Activated naive CD4-positive, alpha-beta T cell treated with anti-CD3 and anti-CD28 coated beads, Interleukin-2, amount 10 ng/mL, durations not matched to agents 7 days and 5 days (primary cell): ENCODE measurements around the gene PHLDA3.
A peak's percentile ranks its signal among the peaks of the same experiment; 100 is the strongest.
"Not testable (repeated sequence)": the region's sequence is repeated elsewhere in the genome, so short reads cannot be mapped to it uniquely, and the experiment has no call there.

ENCODE experiments used
- CTCF ChIA-PET: fragments of 350-600 bp; sonication (Branson Sonifier 250); formaldehyde crosslinking; loops from one replicate; lab custom pipeline; 2021; ENCODE audit warnings: antibody characterized with exemption; lab: Charles Lee
- DNase-seq: peaks from one replicate; pipeline ENCODE4 v3.0.0-alpha.2; 2020
- H3K27ac Mint-ChIP-seq: one replicate; pipeline ENCODE4 v1.8.0; 2021; ENCODE audit warnings: mild to moderate bottlenecking, moderate library complexity, mixed read lengths
- H3K27me3 Mint-ChIP-seq: one replicate; pipeline ENCODE4 v1.8.0; 2021; ENCODE audit warnings: mild to moderate bottlenecking, mixed read lengths
- H3K36me3 Mint-ChIP-seq: one replicate; pipeline ENCODE4 v1.8.0; 2021; ENCODE audit warnings: mixed read lengths
- H3K4me1 Mint-ChIP-seq: one replicate; pipeline ENCODE4 v1.8.0; 2021; ENCODE audit warnings: mixed read lengths
- H3K4me3 Mint-ChIP-seq: one replicate; pipeline ENCODE4 v1.8.0; 2021; ENCODE audit warnings: mild to moderate bottlenecking, moderate library complexity, mixed read lengths
- H3K9me3 Mint-ChIP-seq: one replicate; pipeline ENCODE4 v1.8.0; 2021; ENCODE audit warnings: mixed read lengths

Gene PHLDA3

GRCh38 chr1:201499795-201500669 is 31.0 kb upstream of the PHLDA3 start:
- Mint-ChIP-seq H3K4me3 (no peak overlapping the region), H3K9me3 (no peaks in the 10 kb centered on the region), H3K4me1 (peaks cover 20% of the 10 kb centered on the region), H3K27me3 (no peaks in the 10 kb centered on the region), H3K36me3 (peaks cover 13% of the 10 kb centered on the region), H3K27ac (no peak overlapping the region)
- no peak for DNase-seq
- CTCF ChIA-PET = interaction anchor here (0.6 to 12.4 kb wide), 3 partner anchors 12 to 436 kb away, joined by 3 to 118 read pairs (median 103); no protein-coding TSS in a partner anchor

DNA sequence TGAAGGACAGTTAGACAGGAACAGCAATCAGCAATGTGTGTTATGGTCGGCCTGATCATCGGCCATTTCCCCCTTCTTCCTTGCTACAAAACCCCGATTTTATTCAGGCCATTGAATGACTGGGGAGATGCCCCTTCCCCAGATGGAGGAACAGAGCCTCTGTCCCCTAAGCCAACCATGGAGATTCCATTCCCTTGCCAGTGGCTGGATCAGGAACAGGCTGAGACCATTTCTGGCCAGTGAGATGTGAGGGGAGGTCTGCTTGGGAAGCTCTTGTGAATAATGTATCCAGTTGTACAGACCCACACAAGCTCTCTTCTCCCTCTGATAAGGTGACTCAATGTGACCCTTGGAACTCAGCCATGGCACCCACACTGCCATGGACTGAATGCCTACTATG is 30.2 kb upstream of the PHLDA3 start:
- Mint-ChIP-seq H3K36me3 (peaks cover 21% of the 10 kb centered on the region), H3K27ac (no peak overlapping the region), H3K4me3 (no peak overlapping the region), H3K9me3 (no peaks in the 10 kb centered on the region), H3K4me1 (peaks cover 14% of the 10 kb centered on the region), H3K27me3 (no peaks in the 10 kb centered on the region)
- no peak for DNase-seq
- CTCF ChIA-PET = interaction anchor here (10.7 to 12.4 kb wide), 2 partner anchors 13 to 17 kb away, joined by 103 to 118 read pairs; no protein-coding TSS in a partner anchor

GRCh38 chr1:201498621-201499020 is 29.6 kb upstream of the PHLDA3 start:
- peaks cover 23% of the 10 kb centered on the region for H3K36me3 Mint-ChIP-seq
- H3K9me3 Mint-ChIP-seq = no peaks in the 10 kb centered on the region
- H3K4me3 Mint-ChIP-seq = no peak overlapping the region
- CTCF ChIA-PET = interaction anchor here (10.7 to 12.4 kb wide), 2 partner anchors 13 to 17 kb away, joined by 103 to 118 read pairs; no protein-coding TSS in a partner anchor
- DNase-seq = no peak
- no peak overlapping the region for H3K27ac Mint-ChIP-seq
- H3K4me1 Mint-ChIP-seq = peaks cover 8% of the 10 kb centered on the region
- H3K27me3 Mint-ChIP-seq = no peaks in the 10 kb centered on the region

- DNase-seq = no peak
- Mint-ChIP-seq H3K27ac (peak overlapping the region; percentile 9), H3K9me3 (no peaks in the 10 kb centered on the region), H3K27me3 (no peaks in the 10 kb centered on the region), H3K36me3 (peaks cover 29% of the 10 kb centered on the region), H3K4me1 (peaks cover 3% of the 10 kb centered on the region), H3K4me3 (no peak overlapping the region)
- CTCF ChIA-PET = interaction anchor here (10.7 to 12.4 kb wide), 2 partner anchors 14 to 16 kb away, joined by 103 to 118 read pairs; no protein-coding TSS in a partner anchor
Measured at GRCh38 chr1:201497935-201498509, 29.0 kb upstream of the PHLDA3 start.

DNA sequence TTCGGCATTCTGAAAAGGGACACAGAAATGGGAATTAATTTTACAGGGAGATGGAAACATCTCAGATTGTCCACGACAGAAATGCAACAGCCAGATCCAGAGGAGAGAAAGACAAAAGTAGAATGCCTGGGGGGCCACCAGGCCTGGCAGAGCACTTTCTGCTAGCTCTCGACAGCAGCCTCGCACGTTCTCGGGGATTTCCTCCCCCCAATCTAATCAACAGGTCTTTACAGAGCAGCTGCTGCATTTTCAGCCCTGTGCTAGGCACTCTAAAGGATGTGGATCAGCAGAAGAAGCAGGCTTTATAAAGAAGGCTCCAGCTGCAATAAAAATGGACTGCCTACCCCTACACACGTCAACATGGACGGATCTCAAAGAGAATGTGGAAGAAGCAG is 27.3 kb upstream of the PHLDA3 start:
- CTCF ChIA-PET = interaction anchor here (0.8 to 12.4 kb wide), 4 partner anchors 9 to 48 kb away, joined by 3 to 118 read pairs (median 11); no protein-coding TSS in a partner anchor

GRCh38 chr1:201495551-201496295 is 26.7 kb upstream of the PHLDA3 start:
- Mint-ChIP-seq H3K27ac (no peak overlapping the region), H3K36me3 (peaks cover 43% of the 10 kb centered on the region)
- CTCF ChIA-PET = interaction anchor here (0.8 to 12.4 kb wide), 4 partner anchors 10 to 47 kb away, joined by 3 to 118 read pairs (median 11); no protein-coding TSS in a partner anchor

More for the DNA sequence above, 27.3 kb upstream of the PHLDA3 start:
- Mint-ChIP-seq H3K4me3 (no peak overlapping the region), H3K36me3 (peaks cover 41% of the 10 kb centered on the region), H3K9me3 (no peaks in the 10 kb centered on the region), H3K27me3 (no peaks in the 10 kb centered on the region), H3K27ac (no peak overlapping the region), H3K4me1 (peaks cover 2% of the 10 kb centered on the region)
- DNase-seq = no peak

DNA sequence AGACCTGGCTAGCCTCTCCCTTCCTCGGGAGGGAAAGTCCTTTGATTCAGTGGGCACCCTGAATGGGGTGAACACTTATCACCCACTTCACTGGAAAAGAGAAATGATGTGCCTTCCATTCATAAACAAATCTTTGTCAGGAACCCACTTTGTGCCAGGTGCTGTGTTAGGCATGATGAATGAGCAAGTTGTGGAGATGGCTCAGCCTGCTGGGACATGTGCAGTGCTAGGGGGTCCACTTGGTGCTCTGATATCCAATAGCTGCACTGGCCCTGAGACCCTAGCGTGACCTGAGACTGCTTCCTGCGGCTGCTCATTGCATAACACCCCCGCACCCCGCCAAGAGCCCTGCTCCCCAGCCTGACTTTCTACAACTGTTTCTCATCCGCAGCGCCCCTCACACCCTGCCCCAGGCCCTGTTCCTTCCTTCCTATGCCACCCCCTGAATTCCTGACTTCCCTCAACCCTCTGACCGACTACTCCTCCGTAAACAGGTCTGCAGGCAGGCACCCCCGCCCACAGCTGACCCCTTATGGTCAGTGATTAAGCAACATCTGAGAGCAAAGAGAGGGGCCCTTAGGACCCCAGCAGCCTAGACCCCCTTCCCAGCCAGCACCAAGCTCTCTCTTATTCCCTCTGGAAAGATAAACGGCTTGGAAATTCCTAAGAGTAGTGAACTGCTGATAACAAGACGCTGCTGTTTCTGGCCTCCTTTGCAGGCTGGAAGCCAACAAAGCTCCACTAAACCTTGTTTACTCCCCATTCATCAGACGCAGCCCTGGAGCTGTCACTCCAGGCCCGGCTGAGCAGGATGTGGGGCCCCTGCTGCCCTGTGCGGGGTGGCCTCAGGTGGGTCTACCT is 25.0 kb upstream of the PHLDA3 start:
- DNase-seq = no peak
- no peaks in the 10 kb centered on the region for H3K9me3 Mint-ChIP-seq
- H3K36me3 Mint-ChIP-seq = peaks cover 44% of the 10 kb centered on the region
- H3K27me3 Mint-ChIP-seq = no peaks in the 10 kb centered on the region
- H3K4me3 Mint-ChIP-seq = no peak overlapping the region
- peaks cover 5% of the 10 kb centered on the region for H3K4me1 Mint-ChIP-seq
- no peak overlapping the region for H3K27ac Mint-ChIP-seq
- CTCF ChIA-PET = interaction anchor here (3.9 to 12.4 kb wide), 2 partner anchors 12 to 18 kb away, joined by 19 to 118 read pairs; no protein-coding TSS in a partner anchor

More at GRCh38 chr1:201495551-201496295, 26.7 kb upstream of the PHLDA3 start:
- Mint-ChIP-seq H3K4me3 (no peak overlapping the region), H3K4me1 (peaks cover 2% of the 10 kb centered on the region), H3K9me3 (no peaks in the 10 kb centered on the region), H3K27me3 (no peaks in the 10 kb centered on the region)
- DNase-seq = no peak

DNA sequence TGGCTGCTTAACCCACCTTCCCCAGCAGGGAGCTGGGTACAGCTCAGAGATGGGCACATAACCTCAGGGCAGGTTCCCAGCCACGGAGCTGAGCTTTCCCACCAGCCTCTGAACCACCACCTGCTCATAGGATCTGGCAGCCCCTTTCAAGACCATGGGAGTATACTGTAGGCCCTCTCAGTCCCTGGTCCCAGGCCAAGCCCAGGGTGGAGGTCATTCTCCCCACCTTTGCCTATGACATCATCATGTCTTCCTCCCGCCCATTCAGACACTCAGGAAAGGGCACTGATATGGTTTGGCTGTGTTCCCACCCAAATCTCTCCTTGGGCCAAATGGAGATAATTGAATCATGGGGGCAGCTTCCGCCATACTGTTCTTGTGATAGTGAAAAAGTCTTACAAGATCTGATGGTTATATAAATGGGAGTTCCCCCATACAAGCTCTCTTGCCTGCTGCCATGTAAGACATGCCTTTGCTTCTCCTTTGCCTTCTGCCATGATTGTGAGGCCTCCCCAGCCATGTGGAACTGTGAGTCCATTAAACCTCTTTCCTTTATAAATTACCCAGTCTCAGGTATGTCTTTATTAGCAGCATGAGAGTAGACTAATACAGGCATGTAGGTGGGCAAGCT is 24.2 kb upstream of the PHLDA3 start:
- not testable (repeated sequence) for H3K27me3 Mint-ChIP-seq, H3K9me3 Mint-ChIP-seq, H3K4me3 Mint-ChIP-seq, H3K27ac Mint-ChIP-seq, DNase-seq, H3K4me1 Mint-ChIP-seq
- CTCF ChIA-PET = interaction anchor here (12.4 kb wide), 1 partner anchor 19 kb away, joined by 118 read pairs; no protein-coding TSS in a partner anchor
- H3K36me3 Mint-ChIP-seq = peaks cover 47% of the 10 kb centered on the region

DNA sequence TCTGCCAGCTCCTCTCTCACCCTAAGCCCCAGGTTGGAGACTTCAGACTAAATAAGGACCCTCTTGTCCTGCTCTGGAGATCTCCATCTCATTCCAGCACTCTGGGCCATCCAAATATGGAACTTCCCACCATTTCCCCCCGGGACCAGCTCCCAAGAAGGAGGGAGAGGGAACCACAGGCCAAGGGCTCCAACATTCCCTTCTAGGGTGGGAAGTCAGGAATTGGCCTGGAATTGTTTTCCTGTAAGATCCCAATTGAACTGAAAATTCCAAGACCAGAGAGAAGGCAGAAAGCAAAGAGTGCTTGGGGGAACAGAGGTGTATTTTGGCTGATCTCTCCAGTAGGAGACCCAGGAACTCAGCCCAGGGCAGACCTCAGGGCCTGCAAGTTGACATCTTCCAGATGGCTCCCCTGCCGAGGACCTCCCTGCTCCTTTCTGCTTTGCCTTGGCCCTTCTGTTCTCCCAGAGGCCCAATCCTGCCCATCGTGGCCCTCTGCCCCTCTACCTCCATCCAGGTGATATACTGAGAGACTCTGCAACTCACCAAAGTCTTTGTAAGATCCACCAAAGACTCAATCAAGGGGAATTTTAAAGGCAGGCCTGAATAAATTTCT is 23.0 kb upstream of the PHLDA3 start:
- H3K27ac Mint-ChIP-seq = no peak overlapping the region
- H3K4me1 Mint-ChIP-seq = peaks cover 5% of the 10 kb centered on the region
- peaks cover 50% of the 10 kb centered on the region for H3K36me3 Mint-ChIP-seq

DNA sequence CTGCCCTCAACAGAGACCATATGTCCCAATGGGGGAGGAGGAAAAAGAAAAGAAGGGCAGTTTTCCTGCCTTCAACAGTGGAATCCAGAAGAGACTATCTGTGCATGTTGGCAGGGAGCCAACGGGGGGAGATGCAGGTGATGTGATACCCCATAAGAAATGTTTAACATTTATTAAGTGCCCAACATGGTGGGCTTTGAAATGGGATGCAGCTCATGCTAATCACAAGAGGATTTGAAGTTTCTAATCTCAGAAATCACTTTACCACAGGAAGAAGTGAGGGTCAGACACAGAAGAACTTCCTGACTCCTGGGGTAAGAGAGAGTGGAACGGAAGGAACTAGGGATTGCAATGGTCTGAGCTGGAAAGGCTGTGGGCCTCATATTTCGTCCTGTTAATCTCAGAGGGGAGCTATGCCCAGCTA is 21.7 kb upstream of the PHLDA3 start:
- peaks cover 51% of the 10 kb centered on the region for H3K36me3 Mint-ChIP-seq
- no peaks in the 10 kb centered on the region for H3K27me3 Mint-ChIP-seq
- peaks cover 16% of the 10 kb centered on the region for H3K4me1 Mint-ChIP-seq
- no peak overlapping the region for H3K4me3 Mint-ChIP-seq
- no peak overlapping the region for H3K27ac Mint-ChIP-seq
- CTCF ChIA-PET = interaction anchor here (3.1 to 15.0 kb wide), 2 partner anchors 9 to 24 kb away, joined by 16 to 349 read pairs; no protein-coding TSS in a partner anchor
- no peaks in the 10 kb centered on the region for H3K9me3 Mint-ChIP-seq
- no peak for DNase-seq

More for the DNA sequence above, 23.0 kb upstream of the PHLDA3 start:
- CTCF ChIA-PET = interaction anchor here (3.1 to 15.0 kb wide), 2 partner anchors 11 to 23 kb away, joined by 16 to 349 read pairs; no protein-coding TSS in a partner anchor
- Mint-ChIP-seq H3K4me3 (no peak overlapping the region), H3K9me3 (no peaks in the 10 kb centered on the region), H3K27me3 (no peaks in the 10 kb centered on the region)
- DNase-seq = no peak

DNA sequence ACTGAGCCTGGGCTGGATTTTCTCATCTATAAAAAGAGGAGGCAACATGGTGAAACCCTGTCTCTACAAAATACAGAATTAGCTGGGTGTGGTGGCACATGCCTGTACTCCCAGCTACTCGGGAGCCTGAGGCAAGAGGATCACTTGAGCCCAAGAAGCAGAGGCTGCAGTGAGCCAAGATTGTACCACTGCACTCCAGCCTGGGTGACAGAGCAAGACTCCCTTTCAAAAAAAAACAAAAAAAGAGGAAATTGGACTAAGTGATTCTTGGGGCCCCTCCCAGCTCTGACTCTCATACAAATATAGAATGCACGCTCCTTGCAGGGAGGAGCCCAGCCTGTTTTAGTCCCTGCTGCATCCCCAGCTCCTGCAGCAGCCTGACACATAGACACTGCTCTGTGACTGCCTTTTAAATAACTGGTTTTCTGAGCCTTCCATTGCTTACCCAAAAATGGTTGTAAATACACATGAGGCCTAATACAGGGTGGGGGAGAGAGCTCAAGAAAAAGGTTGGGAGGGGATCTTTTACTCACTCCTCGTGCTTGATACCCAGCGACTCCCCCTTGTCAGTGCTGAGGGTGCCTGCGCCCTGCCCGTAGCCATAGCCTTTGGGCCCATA is 20.8 kb upstream of the PHLDA3 start:
- no peaks in the 10 kb centered on the region for H3K27me3 Mint-ChIP-seq
- no peak overlapping the region for H3K27ac Mint-ChIP-seq

More for the DNA sequence above, 20.8 kb upstream of the PHLDA3 start:
- Mint-ChIP-seq H3K4me1 (peaks cover 16% of the 10 kb centered on the region), H3K36me3 (peaks cover 45% of the 10 kb centered on the region), H3K9me3 (no peaks in the 10 kb centered on the region), H3K4me3 (no peak overlapping the region)
- CTCF ChIA-PET = interaction anchor here (0.7 to 15.0 kb wide), 3 partner anchors 8 to 54 kb away, joined by 3 to 349 read pairs (median 16); no protein-coding TSS in a partner anchor
- no peak for DNase-seq
